ENCODE results near the gene CAPN15. TPM values are rescaled to one million over a fixed set of nuclear protein-coding genes. Genes with fewer than 3 reads are reported as not detected.
A peak's percentile ranks its signal among the peaks of the same experiment; 100 is the strongest.

Gene CAPN15
- total and polyA plus RNA-seq, 9 of the 15 experiments (the other 6 are each of a cell fraction or from before 2014, with no cell fraction given), result 0.62 to 111 (median 14.2) TPM

DNA sequence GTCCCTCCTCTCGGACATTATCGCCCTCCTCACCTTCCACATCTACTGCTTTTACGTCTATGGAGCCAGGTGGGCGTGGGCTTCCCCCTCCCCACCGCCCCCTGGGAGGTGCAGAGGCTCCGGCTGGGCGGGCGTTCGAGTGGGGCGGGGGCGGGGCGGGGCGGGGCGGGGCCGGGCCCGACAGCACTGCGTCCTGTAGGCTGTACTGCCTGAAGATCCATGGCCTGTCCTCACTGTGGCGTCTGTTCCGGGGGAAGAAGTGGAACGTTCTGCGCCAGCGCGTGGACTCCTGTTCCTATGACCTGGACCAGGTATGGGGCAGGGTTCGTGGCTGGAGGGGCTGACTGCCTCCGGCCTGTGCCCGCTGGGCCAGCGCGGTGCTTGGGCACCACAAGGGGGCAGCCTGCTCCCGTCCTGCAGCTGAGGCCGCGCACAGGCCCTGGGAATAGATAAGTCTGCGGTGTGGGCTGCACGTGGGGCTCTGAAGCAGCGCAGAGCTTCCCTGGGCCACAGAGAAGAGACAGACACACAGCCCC lies 51.4 kb downstream of the CAPN15 start (continued):
- TF ChIP-seq, protein P1, sequence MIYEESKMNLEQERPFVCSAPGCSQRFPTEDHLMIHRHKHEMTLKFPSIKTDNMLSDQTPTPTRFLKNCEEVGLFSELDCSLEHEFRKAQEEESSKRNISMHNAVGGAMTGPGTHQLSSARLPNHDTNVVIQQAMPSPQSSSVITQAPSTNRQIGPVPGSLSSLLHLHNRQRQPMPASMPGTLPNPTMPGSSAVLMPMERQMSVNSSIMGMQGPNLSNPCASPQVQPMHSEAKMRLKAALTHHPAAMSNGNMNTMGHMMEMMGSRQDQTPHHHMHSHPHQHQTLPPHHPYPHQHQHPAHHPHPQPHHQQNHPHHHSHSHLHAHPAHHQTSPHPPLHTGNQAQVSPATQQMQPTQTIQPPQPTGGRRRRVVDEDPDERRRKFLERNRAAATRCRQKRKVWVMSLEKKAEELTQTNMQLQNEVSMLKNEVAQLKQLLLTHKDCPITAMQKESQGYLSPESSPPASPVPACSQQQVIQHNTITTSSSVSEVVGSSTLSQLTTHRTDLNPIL (CRISPR knock-in tag; IDR thresholded peaks at IDR 0.05), result no peak
- TF ChIP-seq SPI1 (IDR thresholded peaks at IDR 0.05; ENCODE audit: borderline replicate concordance, low read depth, low read length) (no peak), CTBP1 (IDR thresholded peaks at IDR 0.05; ENCODE audit: borderline replicate concordance) (peak; percentile 91), ZNF212 (CRISPR knock-in tag; IDR thresholded peaks at IDR 0.05) (no peak), CC2D1A (IDR thresholded peaks at IDR 0.05) (no peak), ZBTB8A (IDR thresholded peaks at IDR 0.05; ENCODE audit: partially characterized antibody) (no peak), TBP (optimal IDR thresholded peaks at IDR 0.05; ENCODE audit: low read depth, low read length) (peak; percentile 39), ZNF408 (CRISPR knock-in tag; IDR thresholded peaks at IDR 0.05; ENCODE audit: low read depth) (no peak), C11orf30 (IDR thresholded peaks at IDR 0.05; ENCODE audit: low read depth) (no peak), TRIM28 (IDR thresholded peaks at IDR 0.05) (peak; percentile 84; the same call in 1 of the 2 replicates), SETDB1 (IDR thresholded peaks at IDR 0.05; ENCODE audit: low read length) (no peak), ZNF584 (CRISPR knock-in tag; IDR thresholded peaks at IDR 0.05; ENCODE audit: low read depth) (no peak), RBM34 (IDR thresholded peaks at IDR 0.05; ENCODE audit: borderline replicate concordance, insufficient read depth, low read length) (no peak)
- TF ChIP-seq, protein P2, sequence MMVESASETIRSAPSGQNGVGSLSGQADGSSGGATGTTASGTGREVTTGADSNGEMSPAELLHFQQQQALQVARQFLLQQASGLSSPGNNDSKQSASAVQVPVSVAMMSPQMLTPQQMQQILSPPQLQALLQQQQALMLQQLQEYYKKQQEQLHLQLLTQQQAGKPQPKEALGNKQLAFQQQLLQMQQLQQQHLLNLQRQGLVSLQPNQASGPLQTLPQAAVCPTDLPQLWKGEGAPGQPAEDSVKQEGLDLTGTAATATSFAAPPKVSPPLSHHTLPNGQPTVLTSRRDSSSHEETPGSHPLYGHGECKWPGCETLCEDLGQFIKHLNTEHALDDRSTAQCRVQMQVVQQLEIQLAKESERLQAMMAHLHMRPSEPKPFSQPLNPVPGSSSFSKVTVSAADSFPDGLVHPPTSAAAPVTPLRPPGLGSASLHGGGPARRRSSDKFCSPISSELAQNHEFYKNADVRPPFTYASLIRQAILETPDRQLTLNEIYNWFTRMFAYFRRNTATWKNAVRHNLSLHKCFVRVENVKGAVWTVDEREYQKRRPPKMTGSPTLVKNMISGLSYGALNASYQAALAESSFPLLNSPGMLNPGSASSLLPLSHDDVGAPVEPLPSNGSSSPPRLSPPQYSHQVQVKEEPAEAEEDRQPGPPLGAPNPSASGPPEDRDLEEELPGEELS (CRISPR knock-in tag; IDR thresholded peaks at IDR 0.05; ENCODE audit: borderline replicate concordance), result no peak
- TF ChIP-seq, protein P3, sequence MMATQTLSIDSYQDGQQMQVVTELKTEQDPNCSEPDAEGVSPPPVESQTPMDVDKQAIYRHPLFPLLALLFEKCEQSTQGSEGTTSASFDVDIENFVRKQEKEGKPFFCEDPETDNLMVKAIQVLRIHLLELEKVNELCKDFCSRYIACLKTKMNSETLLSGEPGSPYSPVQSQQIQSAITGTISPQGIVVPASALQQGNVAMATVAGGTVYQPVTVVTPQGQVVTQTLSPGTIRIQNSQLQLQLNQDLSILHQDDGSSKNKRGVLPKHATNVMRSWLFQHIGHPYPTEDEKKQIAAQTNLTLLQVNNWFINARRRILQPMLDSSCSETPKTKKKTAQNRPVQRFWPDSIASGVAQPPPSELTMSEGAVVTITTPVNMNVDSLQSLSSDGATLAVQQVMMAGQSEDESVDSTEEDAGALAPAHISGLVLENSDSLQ (IDR thresholded peaks at IDR 0.05), result no peak
- TF ChIP-seq, protein P4, sequence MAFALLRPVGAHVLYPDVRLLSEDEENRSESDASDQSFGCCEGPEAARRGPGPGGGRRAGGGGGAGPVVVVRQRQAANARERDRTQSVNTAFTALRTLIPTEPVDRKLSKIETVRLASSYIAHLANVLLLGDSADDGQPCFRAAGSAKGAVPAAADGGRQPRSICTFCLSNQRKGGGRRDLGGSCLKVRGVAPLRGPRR (CRISPR knock-in tag; IDR thresholded peaks at IDR 0.05), result no peak
- TF ChIP-seq, protein P5, sequence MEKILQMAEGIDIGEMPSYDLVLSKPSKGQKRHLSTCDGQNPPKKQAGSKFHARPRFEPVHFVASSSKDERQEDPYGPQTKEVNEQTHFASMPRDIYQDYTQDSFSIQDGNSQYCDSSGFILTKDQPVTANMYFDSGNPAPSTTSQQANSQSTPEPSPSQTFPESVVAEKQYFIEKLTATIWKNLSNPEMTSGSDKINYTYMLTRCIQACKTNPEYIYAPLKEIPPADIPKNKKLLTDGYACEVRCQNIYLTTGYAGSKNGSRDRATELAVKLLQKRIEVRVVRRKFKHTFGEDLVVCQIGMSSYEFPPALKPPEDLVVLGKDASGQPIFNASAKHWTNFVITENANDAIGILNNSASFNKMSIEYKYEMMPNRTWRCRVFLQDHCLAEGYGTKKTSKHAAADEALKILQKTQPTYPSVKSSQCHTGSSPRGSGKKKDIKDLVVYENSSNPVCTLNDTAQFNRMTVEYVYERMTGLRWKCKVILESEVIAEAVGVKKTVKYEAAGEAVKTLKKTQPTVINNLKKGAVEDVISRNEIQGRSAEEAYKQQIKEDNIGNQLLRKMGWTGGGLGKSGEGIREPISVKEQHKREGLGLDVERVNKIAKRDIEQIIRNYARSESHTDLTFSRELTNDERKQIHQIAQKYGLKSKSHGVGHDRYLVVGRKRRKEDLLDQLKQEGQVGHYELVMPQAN (IDR thresholded peaks at IDR 0.05; ENCODE audit: borderline replicate concordance), result 0 out of 2 replicates have a peak, but pooled peaks have one; percentile 29
- TF ChIP-seq, protein P6, sequence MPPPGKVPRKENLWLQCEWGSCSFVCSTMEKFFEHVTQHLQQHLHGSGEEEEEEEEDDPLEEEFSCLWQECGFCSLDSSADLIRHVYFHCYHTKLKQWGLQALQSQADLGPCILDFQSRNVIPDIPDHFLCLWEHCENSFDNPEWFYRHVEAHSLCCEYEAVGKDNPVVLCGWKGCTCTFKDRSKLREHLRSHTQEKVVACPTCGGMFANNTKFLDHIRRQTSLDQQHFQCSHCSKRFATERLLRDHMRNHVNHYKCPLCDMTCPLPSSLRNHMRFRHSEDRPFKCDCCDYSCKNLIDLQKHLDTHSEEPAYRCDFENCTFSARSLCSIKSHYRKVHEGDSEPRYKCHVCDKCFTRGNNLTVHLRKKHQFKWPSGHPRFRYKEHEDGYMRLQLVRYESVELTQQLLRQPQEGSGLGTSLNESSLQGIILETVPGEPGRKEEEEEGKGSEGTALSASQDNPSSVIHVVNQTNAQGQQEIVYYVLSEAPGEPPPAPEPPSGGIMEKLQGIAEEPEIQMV (tag; conservative IDR thresholded peaks at IDR 0.05; ENCODE audit: low read depth), result no peak
- TF ChIP-seq, protein P7, sequence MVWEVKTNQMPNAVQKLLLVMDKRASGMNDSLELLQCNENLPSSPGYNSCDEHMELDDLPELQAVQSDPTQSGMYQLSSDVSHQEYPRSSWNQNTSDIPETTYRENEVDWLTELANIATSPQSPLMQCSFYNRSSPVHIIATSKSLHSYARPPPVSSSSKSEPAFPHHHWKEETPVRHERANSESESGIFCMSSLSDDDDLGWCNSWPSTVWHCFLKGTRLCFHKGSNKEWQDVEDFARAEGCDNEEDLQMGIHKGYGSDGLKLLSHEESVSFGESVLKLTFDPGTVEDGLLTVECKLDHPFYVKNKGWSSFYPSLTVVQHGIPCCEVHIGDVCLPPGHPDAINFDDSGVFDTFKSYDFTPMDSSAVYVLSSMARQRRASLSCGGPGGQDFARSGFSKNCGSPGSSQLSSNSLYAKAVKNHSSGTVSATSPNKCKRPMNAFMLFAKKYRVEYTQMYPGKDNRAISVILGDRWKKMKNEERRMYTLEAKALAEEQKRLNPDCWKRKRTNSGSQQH (CRISPR knock-in tag; IDR thresholded peaks at IDR 0.05), result no peak

Measured in K562 (cell line).